Neuron (in vitro differentiated cells): ENCODE results near the gene COL18A1.

Experiments used
- H2AFZ ChIP-seq: one replicate; pipeline ENCODE4 v1.6.1; 2013; ENCODE audit warnings: low read depth, mild to moderate bottlenecking, inconsistent platforms, low read length, moderate library complexity
- H3K27me3 ChIP-seq: one replicate; pipeline ENCODE4 v1.6.1; 2013; ENCODE audit warnings: low read length; ENCODE audit not compliant: insufficient read depth
- H3K36me3 ChIP-seq: one replicate; pipeline ENCODE4 v1.6.1; 2013; ENCODE audit warnings: low read length; ENCODE audit not compliant: insufficient read depth
- H3K4me1 ChIP-seq: one replicate; pipeline ENCODE4 v1.6.1; 2013; ENCODE audit warnings: low read length; ENCODE audit not compliant: insufficient read depth
- H3K4me3 ChIP-seq: 2 replicates; pipeline ENCODE4 v1.5.1; 2013; ENCODE audit warnings: mild to moderate bottlenecking, low read length, moderate library complexity
- H3K9me3 ChIP-seq: one replicate; pipeline ENCODE4 v1.6.1; 2013; ENCODE audit warnings: low read length

The COL18A1 gene

GRCh38 chr21:45516071-45516670 lies 111.2 kb downstream of the COL18A1 start:
- Histone ChIP-seq H3K36me3 (peaks cover 3% of the 10 kb centered on the region), H3K9me3 (peaks cover 8% of the 10 kb centered on the region), H3K4me3 (no peak overlapping the region), H3K27me3 (no peaks in the 10 kb centered on the region), H2AFZ (no peak overlapping the region), H3K4me1 (no peaks in the 10 kb centered on the region)

- H3K9me3 ChIP-seq: peaks cover 8% of the 10 kb centered on the region
- H3K36me3 ChIP-seq: peaks cover 3% of the 10 kb centered on the region
- H3K4me1 ChIP-seq: no peaks in the 10 kb centered on the region
- no peak overlapping the region for H2AFZ ChIP-seq
- H3K4me3 ChIP-seq: no peak overlapping the region
- no peaks in the 10 kb centered on the region for H3K27me3 ChIP-seq
Observed at GRCh38 chr21:45516671-45517151, 111.7 kb downstream of the COL18A1 start.

GRCh38 chr21:45517249-45518065 lies 112.5 kb downstream of the COL18A1 start:
- Histone ChIP-seq H2AFZ (no peak overlapping the region), H3K9me3 (peaks cover 8% of the 10 kb centered on the region), H3K4me3 (no peak overlapping the region), H3K27me3 (no peaks in the 10 kb centered on the region), H3K4me1 (no peaks in the 10 kb centered on the region), H3K36me3 (peaks cover 3% of the 10 kb centered on the region)

- H3K36me3 ChIP-seq: peaks cover 3% of the 10 kb centered on the region
Observed at GRCh38 chr21:45518742-45519141, 113.8 kb downstream of the COL18A1 start.

GRCh38 chr21:45519182-45519581 lies 114.2 kb downstream of the COL18A1 start:
- Histone ChIP-seq H3K27me3 (no peaks in the 10 kb centered on the region), H3K9me3 (peaks cover 8% of the 10 kb centered on the region), H3K4me3 (no peak overlapping the region), H2AFZ (no peak overlapping the region), H3K36me3 (peaks cover 3% of the 10 kb centered on the region), H3K4me1 (no peaks in the 10 kb centered on the region)

More at GRCh38 chr21:45518742-45519141, 113.8 kb downstream of the COL18A1 start:
- no peaks in the 10 kb centered on the region for H3K4me1 ChIP-seq
- no peak overlapping the region for H2AFZ ChIP-seq
- no peaks in the 10 kb centered on the region for H3K27me3 ChIP-seq
- H3K9me3 ChIP-seq: peaks cover 8% of the 10 kb centered on the region
- no peak overlapping the region for H3K4me3 ChIP-seq

- no peaks in the 10 kb centered on the region for H3K4me1 ChIP-seq
- H3K27me3 ChIP-seq: no peaks in the 10 kb centered on the region
- no peak overlapping the region for H2AFZ ChIP-seq
- H3K4me3 ChIP-seq: no peak overlapping the region
- H3K9me3 ChIP-seq: peaks cover 8% of the 10 kb centered on the region
- H3K36me3 ChIP-seq: peaks cover 7% of the 10 kb centered on the region
Observed at GRCh38 chr21:45521241-45521640, 116.3 kb downstream of the COL18A1 start.

GRCh38 chr21:45522381-45522780 lies 117.4 kb downstream of the COL18A1 start:
- H3K36me3 ChIP-seq: peaks cover 7% of the 10 kb centered on the region
- no peak overlapping the region for H3K4me3 ChIP-seq
- no peaks in the 10 kb centered on the region for H3K4me1 ChIP-seq
- no peaks in the 10 kb centered on the region for H3K27me3 ChIP-seq
- H3K9me3 ChIP-seq: peaks cover 8% of the 10 kb centered on the region
- H2AFZ ChIP-seq: no peak overlapping the region

GRCh38 chr21:45522986-45523385 lies 118.0 kb downstream of the COL18A1 start:
- Histone ChIP-seq H3K36me3 (peaks cover 7% of the 10 kb centered on the region), H3K4me3 (no peak overlapping the region), H3K27me3 (no peaks in the 10 kb centered on the region), H3K9me3 (peaks cover 8% of the 10 kb centered on the region), H3K4me1 (no peaks in the 10 kb centered on the region), H2AFZ (no peak overlapping the region)

GRCh38 chr21:45523411-45524101 lies 118.6 kb downstream of the COL18A1 start:
- peaks cover 7% of the 10 kb centered on the region for H3K36me3 ChIP-seq
- H3K9me3 ChIP-seq: peaks cover 8% of the 10 kb centered on the region
- no peak overlapping the region for H2AFZ ChIP-seq
- H3K27me3 ChIP-seq: no peaks in the 10 kb centered on the region
- no peaks in the 10 kb centered on the region for H3K4me1 ChIP-seq
- H3K4me3 ChIP-seq: no peak overlapping the region

- Histone ChIP-seq H3K4me3 (no peak overlapping the region), H3K4me1 (no peaks in the 10 kb centered on the region), H2AFZ (no peak overlapping the region), H3K9me3 (peaks cover 5% of the 10 kb centered on the region), H3K36me3 (peaks cover 9% of the 10 kb centered on the region), H3K27me3 (no peaks in the 10 kb centered on the region)
Observed at GRCh38 chr21:45524756-45525152, 119.8 kb downstream of the COL18A1 start.

- Histone ChIP-seq H3K4me1 (no peaks in the 10 kb centered on the region), H3K4me3 (no peak overlapping the region), H3K9me3 (peaks cover 4% of the 10 kb centered on the region), H3K36me3 (peaks cover 14% of the 10 kb centered on the region), H2AFZ (no peak overlapping the region), H3K27me3 (no peaks in the 10 kb centered on the region)
Observed at GRCh38 chr21:45525153-45525909, 120.4 kb downstream of the COL18A1 start.

- peaks cover 1% of the 10 kb centered on the region for H3K9me3 ChIP-seq
- no peaks in the 10 kb centered on the region for H3K27me3 ChIP-seq
Observed at GRCh38 chr21:45525910-45526306, 120.9 kb downstream of the COL18A1 start.

More at GRCh38 chr21:45525910-45526306, 120.9 kb downstream of the COL18A1 start:
- Histone ChIP-seq H3K4me1 (no peaks in the 10 kb centered on the region), H3K4me3 (no peak overlapping the region), H2AFZ (no peak overlapping the region), H3K36me3 (peaks cover 14% of the 10 kb centered on the region)
